SKM-1 (cell line): ENCODE measurements around the gene CD3E.
"Not testable (repeated sequence)": the region's sequence is repeated elsewhere in the genome, so short reads cannot be mapped to it uniquely, and the experiment has no call there.

Source experiments
- DNase-seq: peaks from one replicate; lab custom pipeline; 2025; ENCODE audit not compliant: unreplicated experiment; lab: John Stamatoyannopoulos, UW

Gene CD3E

GRCh38 chr11:118290923-118291322, 13.6 kb upstream of the CD3E start:
- no peak for DNase-seq

GRCh38 chr11:118291477-118292135, 12.9 kb upstream of the CD3E start:
- no peak for DNase-seq

- DNase-seq = no peak
Measured at GRCh38 chr11:118294053-118294452, 10.5 kb upstream of the CD3E start.

GRCh38 chr11:118295199-118295598, 9.3 kb upstream of the CD3E start:
- DNase-seq = no peak

- DNase-seq = peak; percentile 25
Measured at GRCh38 chr11:118295815-118296454, 8.6 kb upstream of the CD3E start.

- DNase-seq = no peak
Measured at GRCh38 chr11:118301600-118302195, 2.8 kb upstream of the CD3E start.

- DNase-seq = no peak
Measured at GRCh38 chr11:118304227-118304567, 333 bp upstream of the CD3E start.

GRCh38 chr11:118305726-118306125, 1.2 kb downstream of the CD3E start:
- DNase-seq = no peak

- DNase-seq = no peak
Measured at GRCh38 chr11:118306556-118306955, 2.0 kb downstream of the CD3E start.

- DNase-seq = not testable (repeated sequence)
Measured at GRCh38 chr11:118308995-118309528, 4.5 kb downstream of the CD3E start.

GRCh38 chr11:118310271-118310670, 5.7 kb downstream of the CD3E start:
- DNase-seq = no peak

GRCh38 chr11:118310781-118311485, 6.4 kb downstream of the CD3E start:
- DNase-seq = no peak

GRCh38 chr11:118311518-118311917, 7.0 kb downstream of the CD3E start:
- no peak for DNase-seq

GRCh38 chr11:118312328-118312727, 7.8 kb downstream of the CD3E start:
- no peak for DNase-seq

- DNase-seq = no peak
Measured at GRCh38 chr11:118313242-118313641, 8.7 kb downstream of the CD3E start.

GRCh38 chr11:118314988-118315411, 10.5 kb downstream of the CD3E start:
- no peak for DNase-seq

- DNase-seq = no peak
Measured at GRCh38 chr11:118318124-118318523, 13.6 kb downstream of the CD3E start.

- peak; percentile 25 for DNase-seq
Measured at GRCh38 chr11:118318581-118319336, 14.2 kb downstream of the CD3E start.

- peak; percentile 94 for DNase-seq
Measured at GRCh38 chr11:118319337-118319707, 14.8 kb downstream of the CD3E start.

GRCh38 chr11:118320515-118320914, 16.0 kb downstream of the CD3E start:
- no peak for DNase-seq
